Uterus (tissue), 4 donors: ENCODE data around the gene BRD9. TPM values are rescaled to one million over a fixed set of nuclear protein-coding genes. Genes with fewer than 3 reads are reported as not detected.

Experiments
- DNase-seq, 2 donors: peaks; one replicate each; pipeline ENCODE4 v3.0.0-alpha.2; 2019 to 2020
- H3K27ac ChIP-seq, 2 donors: fragments of 200-600 bp; sonication (generic); 1 replicate in 1 of 2; 2 replicates in 1 of 2; pipeline ENCODE4 v1.5.1; 2016 to 2018
- H3K27me3 ChIP-seq, 2 donors: fragments of 200-600 bp; sonication (generic); one replicate each; pipeline ENCODE4 v1.5.1; 2018 to 2019; ENCODE audit warnings: control low read depth in 1 of 2
- H3K36me3 ChIP-seq, 2 donors: fragments of 200-600 bp; sonication (generic); one replicate each; pipeline ENCODE4 v1.5.1; 2019; ENCODE audit warnings: control low read depth in 1 of 2
- H3K4me1 ChIP-seq, 2 donors: fragments of 200-600 bp; sonication (generic); one replicate each; pipeline ENCODE4 v1.5.1; 2018 to 2019; ENCODE audit warnings: control low read depth in 1 of 2
- H3K4me3 ChIP-seq, 2 donors: fragments of 200-600 bp; sonication (generic); 1 replicate in 1 of 2; 2 replicates in 1 of 2; pipeline ENCODE4 v1.5.1; 2018 to 2019; ENCODE audit warnings: mild to moderate bottlenecking in 1 of 2
- H3K9me3 ChIP-seq, 2 donors: fragments of 200-600 bp; sonication (generic); one replicate each; pipeline ENCODE4 v1.5.1; 2019; ENCODE audit warnings: control low read depth in 1 of 2
- CTCF ChIP-seq, 4 experiments: fragments of 200-600 bp in 2 of 4; fragments of 450-650 bp in 2 of 4; sonication (generic) in 2 of 4; IDR thresholded peaks; one replicate each; pipeline ENCODE4 v1.5.1; 2016 to 2019; ENCODE audit warnings: antibody characterized with exemption in 4 of 4, mild to moderate bottlenecking in 2 of 4, moderate library complexity in 1 of 4
- POLR2A ChIP-seq, 2 donors: fragments of 450-650 bp; IDR thresholded peaks; one replicate each; pipeline ENCODE4 v1.6.1; 2016; ENCODE audit warnings: antibody characterized with exemption in 2 of 2, mild to moderate bottlenecking in 1 of 2, moderate library complexity in 1 of 2
- intact Hi-C: fragments of 100-400 bp; cut with DNase I; formaldehyde crosslinking; loops from one replicate; pipeline ENCODE4 v1.15.1; 2023; ENCODE audit warnings: low total_unique reads
- total RNA-seq, 4 donors: library from RNA; depleted of rRNA in 3 of 4; stranded (reverse); fragments of >200 nt in 3 of 4; gene quantifications; one replicate each; pipeline versions ENCODE4 v1.1.0 to v1.2.4, GENCODE V29; 2014 to 2023
- donor health status: DM: yes; HTN: yes; CAD: no.

Gene BRD9
- total RNA-seq, 4 donors from 2014 or later: 31.0 to 53.9 (median 44.2) TPM

- Histone ChIP-seq H3K27ac (no peak overlapping the region), H3K4me3 (no peak overlapping the region), H3K4me1 (no peaks in the 10 kb centered on the region), H3K36me3 (no peaks in the 10 kb centered on the region), H3K9me3 (no peaks in the 10 kb centered on the region), H3K27me3 (no peaks in the 10 kb centered on the region)
- intact Hi-C loops: no loop called here
- no peak for DNase-seq
- TF ChIP-seq POLR2A (IDR thresholded peaks at IDR 0.05): no peak
- no peak for TF ChIP-seq CTCF (IDR thresholded peaks at IDR 0.05)
These were observed 14.5 kb downstream of the BRD9 start for GRCh38 chr5:878125-878524.

DNA sequence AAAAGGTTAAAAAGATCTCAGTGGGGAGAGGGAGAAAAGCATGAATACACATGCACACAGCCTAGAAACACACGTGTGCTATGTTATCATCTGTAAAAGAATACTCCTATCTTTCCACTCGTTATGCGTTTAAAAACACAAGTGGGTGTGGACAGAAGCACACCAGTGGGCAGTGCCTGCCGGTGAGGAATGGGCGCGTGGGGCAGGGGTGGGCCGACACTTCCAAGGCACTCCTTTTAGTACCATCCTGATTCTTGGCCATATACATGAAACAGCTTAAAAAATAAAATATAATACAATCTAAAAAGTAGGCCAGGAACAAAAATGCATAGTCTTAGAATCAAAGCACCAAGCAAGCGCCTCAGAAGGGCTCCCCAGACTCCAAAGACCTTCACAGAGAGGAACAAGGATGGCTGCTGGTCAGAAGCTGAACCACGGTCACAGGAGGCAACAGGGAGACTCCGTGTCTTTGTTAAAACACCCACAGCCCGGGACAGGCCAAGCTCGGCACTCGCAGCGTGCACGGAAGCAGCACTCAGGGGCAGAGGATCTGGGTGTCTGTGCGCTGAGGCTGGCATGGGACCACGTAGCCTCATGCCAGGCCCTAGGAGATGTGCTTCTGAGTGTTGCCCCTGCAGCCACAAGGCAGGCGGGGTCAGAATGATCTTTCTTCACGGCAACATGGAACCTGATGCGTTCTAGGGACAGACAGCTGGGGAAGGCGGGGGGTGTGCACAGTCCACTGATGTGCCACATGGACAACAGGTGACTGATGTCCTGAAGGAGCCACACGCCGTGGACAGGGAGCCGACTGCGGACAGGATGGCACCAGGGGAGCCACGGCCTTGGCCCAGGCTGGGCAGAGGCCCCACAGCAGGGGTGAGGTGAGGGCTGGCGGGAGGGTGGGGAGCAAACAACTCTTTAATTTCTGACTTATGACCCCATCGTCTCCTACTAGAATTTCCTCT is 15.9 kb downstream of the BRD9 start:
- intact Hi-C loops: no loop called here
- H3K27me3 ChIP-seq: no peaks in the 10 kb centered on the region
- no peaks in the 10 kb centered on the region for H3K4me1 ChIP-seq
- no peak for DNase-seq
- H3K36me3 ChIP-seq: no peaks in the 10 kb centered on the region
- no peak overlapping the region for H3K27ac ChIP-seq
- H3K9me3 ChIP-seq: no peaks in the 10 kb centered on the region
- no peak overlapping the region for H3K4me3 ChIP-seq
- TF ChIP-seq POLR2A (IDR thresholded peaks at IDR 0.05): no peak
- TF ChIP-seq CTCF (IDR thresholded peaks at IDR 0.05): no peak

- H3K4me1 ChIP-seq: no peaks in the 10 kb centered on the region
- TF ChIP-seq POLR2A (IDR thresholded peaks at IDR 0.05) (no peak), CTCF (IDR thresholded peaks at IDR 0.05) (no peak)
- H3K27ac ChIP-seq: no peak overlapping the region
- H3K9me3 ChIP-seq: no peaks in the 10 kb centered on the region
- no peaks in the 10 kb centered on the region for H3K27me3 ChIP-seq
- no peak for DNase-seq
- no peak overlapping the region for H3K4me3 ChIP-seq
- intact Hi-C loops: no loop called here
- no peaks in the 10 kb centered on the region for H3K36me3 ChIP-seq
These were observed 16.7 kb downstream of the BRD9 start for GRCh38 chr5:875931-876330.

DNA sequence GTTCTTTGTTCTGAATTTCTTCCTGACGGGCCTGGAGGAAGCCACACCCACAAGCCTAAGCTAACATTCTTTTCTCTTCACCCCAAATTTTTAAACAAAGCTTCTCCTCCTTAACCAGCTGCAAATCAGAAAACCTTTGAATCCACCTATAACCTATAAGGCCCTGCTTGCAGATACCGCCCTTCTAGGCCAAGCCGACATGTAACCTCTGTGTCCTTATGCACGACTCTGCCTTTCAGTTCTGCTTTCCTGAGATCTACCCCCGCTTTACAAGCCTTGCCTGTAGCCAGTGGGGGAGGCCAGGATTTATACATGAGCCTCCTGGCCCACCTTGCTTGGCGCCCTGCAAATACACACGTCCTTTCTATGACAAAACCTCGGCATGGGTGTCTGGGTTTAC is 19.3 kb downstream of the BRD9 start:
- H3K36me3 ChIP-seq: no peaks in the 10 kb centered on the region
- no peak overlapping the region for H3K27ac ChIP-seq
- no peaks in the 10 kb centered on the region for H3K27me3 ChIP-seq
- no peaks in the 10 kb centered on the region for H3K4me1 ChIP-seq
- H3K4me3 ChIP-seq: no peak overlapping the region
- no peaks in the 10 kb centered on the region for H3K9me3 ChIP-seq
- TF ChIP-seq POLR2A (IDR thresholded peaks at IDR 0.05): no peak
- TF ChIP-seq CTCF (IDR thresholded peaks at IDR 0.05): no peak
- intact Hi-C loops: no loop called here
- DNase-seq: no peak

GRCh38 chr5:872301-872700 is 20.3 kb downstream of the BRD9 start:
- Histone ChIP-seq H3K27me3 (no peaks in the 10 kb centered on the region), H3K36me3 (no peaks in the 10 kb centered on the region), H3K4me1 (no peaks in the 10 kb centered on the region), H3K9me3 (no peaks in the 10 kb centered on the region), H3K27ac (no peak overlapping the region), H3K4me3 (no peak overlapping the region)
- no peak for DNase-seq
- TF ChIP-seq POLR2A (IDR thresholded peaks at IDR 0.05) (no peak), CTCF (IDR thresholded peaks at IDR 0.05) (no peak)
- intact Hi-C loops: no loop called here
